ENCODE measurements around the gene RBBP8.
"Not testable (repeated sequence)": the region's sequence is repeated elsewhere in the genome, so short reads cannot be mapped to it uniquely, and the experiment has no call there.

RBBP8 gene

GRCh38 chr18:22946217-22946616 lies 13.1 kb downstream of the RBBP8 start:
- DNase-seq = no peak

GRCh38 chr18:22946846-22947245 lies 13.7 kb downstream of the RBBP8 start:
- DNase-seq = no peak

GRCh38 chr18:22951823-22952222 lies 18.7 kb downstream of the RBBP8 start:
- DNase-seq = no peak

GRCh38 chr18:22952525-22952924 lies 19.4 kb downstream of the RBBP8 start:
- DNase-seq = no peak

- DNase-seq = not testable (repeated sequence)
These were observed 20.9 kb downstream of the RBBP8 start for GRCh38 chr18:22953982-22954381.

- no peak for DNase-seq
These were observed 23.1 kb downstream of the RBBP8 start for GRCh38 chr18:22956226-22956625.

GRCh38 chr18:22961156-22961555 lies 28.0 kb downstream of the RBBP8 start:
- no peak for DNase-seq

- no peak for DNase-seq
These were observed 28.9 kb downstream of the RBBP8 start for GRCh38 chr18:22962004-22962403.

GRCh38 chr18:22964116-22964515 lies 31.0 kb downstream of the RBBP8 start:
- no peak for DNase-seq

GRCh38 chr18:22964722-22965121 lies 31.6 kb downstream of the RBBP8 start:
- DNase-seq = no peak

GRCh38 chr18:22971038-22971437 lies 37.9 kb downstream of the RBBP8 start:
- no peak for DNase-seq

- no peak for DNase-seq
These were observed 40.9 kb downstream of the RBBP8 start for GRCh38 chr18:22974001-22974400.

GRCh38 chr18:22974707-22975106 lies 41.6 kb downstream of the RBBP8 start:
- no peak for DNase-seq

- DNase-seq = no peak
These were observed 42.4 kb downstream of the RBBP8 start for GRCh38 chr18:22975508-22975907.

GRCh38 chr18:22977847-22978701 lies 44.9 kb downstream of the RBBP8 start:
- no peak for DNase-seq

- no peak for DNase-seq
These were observed 47.3 kb downstream of the RBBP8 start for GRCh38 chr18:22980394-22980793.

- DNase-seq = no peak
These were observed 48.4 kb downstream of the RBBP8 start for GRCh38 chr18:22981274-22982133.

- peak; percentile 15 for DNase-seq
These were observed 50.0 kb downstream of the RBBP8 start for GRCh38 chr18:22983175-22983574.

GRCh38 chr18:22985250-22985649 lies 52.1 kb downstream of the RBBP8 start:
- no peak for DNase-seq

- DNase-seq = no peak
These were observed 54.5 kb downstream of the RBBP8 start for GRCh38 chr18:22987547-22988189.

- no peak for DNase-seq
These were observed 55.1 kb downstream of the RBBP8 start for GRCh38 chr18:22988208-22988607.

GRCh38 chr18:22998344-22998743 lies 65.2 kb downstream of the RBBP8 start:
- no peak for DNase-seq

- no peak for DNase-seq
These were observed 66.1 kb downstream of the RBBP8 start for GRCh38 chr18:22999212-22999611.
